ENCODE data around the gene RASSF5.

RASSF5 gene

DNA sequence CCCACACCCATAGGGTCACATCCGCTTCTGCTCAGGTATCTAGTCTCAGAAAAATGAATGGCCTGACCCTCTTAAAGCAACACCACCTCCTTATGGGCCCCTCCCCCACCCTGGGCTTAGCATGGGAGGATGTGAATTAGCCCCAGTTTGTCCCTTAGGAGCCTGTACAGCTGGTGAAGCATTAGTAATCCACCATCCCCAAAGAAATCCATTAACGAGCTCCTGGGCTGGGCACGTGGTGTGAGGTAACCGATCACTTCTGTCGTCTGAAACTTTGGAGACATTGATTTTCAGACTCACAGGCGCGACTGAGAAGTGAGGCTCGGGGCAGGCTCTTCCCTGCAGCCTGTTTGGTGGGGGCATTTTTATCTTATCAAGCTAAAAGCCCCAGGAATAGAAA is 10.5 kb downstream of the RASSF5 start:
- no peak for DNase-seq (ENCODE audit: low read depth)

DNA sequence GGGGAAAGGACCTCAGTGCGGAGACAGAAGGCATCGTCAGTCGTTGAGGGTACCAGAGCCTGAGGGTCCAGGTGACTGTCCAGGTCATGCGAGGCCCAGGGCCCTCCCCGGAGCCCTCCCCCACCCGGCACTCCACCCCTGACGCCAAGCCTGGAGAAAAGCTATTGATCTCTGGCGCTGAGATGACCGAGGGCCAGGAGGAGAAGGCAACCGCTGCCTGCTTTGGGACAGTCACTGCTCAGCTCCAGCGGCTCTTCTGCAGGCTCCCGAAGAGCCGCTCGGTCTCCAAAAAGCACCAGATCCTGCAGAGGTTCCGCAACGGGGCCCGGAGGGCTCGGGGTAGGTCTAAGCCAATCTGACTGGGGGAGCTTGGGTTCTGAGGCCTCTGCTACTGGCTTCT is 10.9 kb downstream of the RASSF5 start:
- no peak for DNase-seq (ENCODE audit: low read depth)

GRCh38 chr1:206518743-206519142 is 11.4 kb downstream of the RASSF5 start:
- no peak for DNase-seq (ENCODE audit: low read depth)

- DNase-seq (ENCODE audit: low read depth), result no peak
Measured at GRCh38 chr1:206521127-206521526, 13.8 kb downstream of the RASSF5 start.

- DNase-seq (ENCODE audit: low read depth), result no peak
Measured at GRCh38 chr1:206521694-206522402, 14.5 kb downstream of the RASSF5 start.

DNA sequence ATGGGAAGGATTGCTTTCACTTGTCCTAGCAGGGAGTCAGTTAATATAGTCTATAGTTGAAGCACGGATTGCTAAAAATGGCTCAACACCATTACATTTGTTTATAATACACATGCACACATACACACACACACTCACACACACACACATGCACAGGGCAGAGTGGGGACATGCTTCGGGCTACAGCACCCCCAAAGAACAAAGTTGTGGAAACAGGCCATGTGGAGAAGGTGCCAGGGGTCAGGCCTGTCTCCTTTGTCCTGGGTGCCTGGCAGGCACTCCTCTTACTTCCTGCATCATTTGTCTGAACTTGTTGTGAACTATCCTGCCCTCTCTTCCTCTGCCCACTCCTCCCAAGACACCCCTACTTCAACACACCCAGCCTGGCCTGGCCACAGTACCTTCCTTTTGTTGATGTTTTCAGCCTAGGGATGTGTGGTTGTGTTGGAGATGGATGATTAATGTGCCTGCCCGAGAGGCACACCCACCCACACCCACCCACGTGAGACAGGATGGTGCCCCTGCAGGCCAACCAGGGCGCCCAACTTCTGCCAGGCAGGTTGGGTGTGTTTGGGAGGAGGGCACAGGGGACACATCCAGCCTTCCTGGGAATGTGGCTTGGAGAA is 17.5 kb downstream of the RASSF5 start:
- no peak for DNase-seq (ENCODE audit: low read depth)

DNA sequence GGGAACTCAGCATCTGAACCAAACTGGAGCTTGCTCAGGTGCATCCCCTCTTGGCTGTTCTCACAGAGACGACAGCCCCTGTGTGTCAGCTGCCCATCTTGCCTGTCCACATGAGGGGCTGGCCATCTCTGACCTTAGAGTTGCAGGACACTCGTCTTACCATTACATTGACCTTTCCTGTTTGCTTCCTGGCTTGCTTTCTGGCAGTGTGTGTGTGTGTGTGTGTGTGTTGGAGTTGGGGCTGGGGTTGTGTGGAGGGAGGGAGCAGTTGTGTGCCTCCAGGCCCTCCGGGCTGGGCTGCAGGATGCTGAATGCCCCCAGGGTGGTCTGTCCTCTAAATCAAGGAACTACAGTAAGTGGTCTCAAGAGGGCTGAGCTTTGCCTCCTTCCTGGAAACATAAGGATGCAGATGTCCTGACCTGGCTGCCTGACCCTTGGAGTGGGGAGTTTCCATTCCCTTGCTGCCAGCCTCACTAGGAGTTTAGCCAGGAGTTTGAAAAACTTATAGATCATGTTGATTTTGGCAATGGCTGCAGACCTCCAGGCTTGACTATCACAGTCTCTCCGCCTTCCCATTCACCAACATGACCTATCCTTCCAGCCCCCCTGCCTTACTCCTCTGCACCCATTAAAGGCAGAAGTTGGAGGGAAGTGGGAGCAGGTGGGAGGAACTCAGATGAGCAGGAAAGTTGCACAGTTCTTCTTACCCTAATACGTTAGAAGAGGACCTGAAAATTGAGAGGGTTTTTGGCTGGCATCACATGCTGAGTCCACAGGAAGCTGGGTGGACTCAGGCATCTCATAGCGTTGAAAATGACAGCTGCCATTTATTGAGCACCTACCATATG is 19.0 kb downstream of the RASSF5 start:
- no peak for DNase-seq (ENCODE audit: low read depth)

DNA sequence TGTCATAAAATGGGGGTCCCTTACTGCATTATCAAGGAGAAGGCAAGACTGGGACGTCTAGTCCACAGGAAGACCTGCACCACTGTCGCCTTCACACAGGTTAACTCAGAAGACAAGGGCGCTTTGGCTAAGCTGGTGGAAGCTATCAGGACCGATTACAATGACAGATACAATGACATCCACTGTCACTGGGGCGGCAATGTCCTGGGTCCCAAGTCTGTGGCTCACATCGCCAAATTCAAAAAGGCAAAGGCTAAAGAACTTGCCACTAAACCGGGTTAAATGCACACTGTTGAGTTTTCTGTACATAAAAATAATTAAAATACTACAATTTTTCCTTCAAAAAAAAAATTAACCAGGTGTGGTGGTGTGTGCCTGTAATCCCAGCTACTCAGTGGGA is 22.1 kb downstream of the RASSF5 start:
- DNase-seq (ENCODE audit: low read depth), result no peak

DNA sequence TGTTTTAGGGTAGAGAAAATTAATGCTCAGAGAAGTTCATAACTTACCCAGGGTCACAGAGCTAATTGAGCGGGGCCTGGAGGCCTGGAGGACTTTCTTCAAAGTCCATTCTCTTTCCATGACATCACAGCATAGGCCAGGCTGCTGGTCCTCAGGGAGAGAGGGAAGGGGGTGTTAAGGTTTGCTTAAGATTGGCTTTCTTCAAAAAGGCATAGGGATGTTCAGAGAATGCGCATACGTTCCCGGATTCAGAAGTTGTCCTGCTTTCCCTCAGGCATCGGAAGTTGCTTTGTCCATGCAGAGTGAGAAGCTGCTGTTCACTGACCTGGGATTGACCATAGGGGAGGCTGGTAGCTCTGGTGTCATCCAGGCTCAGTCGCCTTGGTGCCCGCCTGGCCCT is 25.0 kb downstream of the RASSF5 start:
- no peak for DNase-seq (ENCODE audit: low read depth)

- no peak for DNase-seq (ENCODE audit: low read depth)
Measured at GRCh38 chr1:206534552-206534951, 27.2 kb downstream of the RASSF5 start.

DNA sequence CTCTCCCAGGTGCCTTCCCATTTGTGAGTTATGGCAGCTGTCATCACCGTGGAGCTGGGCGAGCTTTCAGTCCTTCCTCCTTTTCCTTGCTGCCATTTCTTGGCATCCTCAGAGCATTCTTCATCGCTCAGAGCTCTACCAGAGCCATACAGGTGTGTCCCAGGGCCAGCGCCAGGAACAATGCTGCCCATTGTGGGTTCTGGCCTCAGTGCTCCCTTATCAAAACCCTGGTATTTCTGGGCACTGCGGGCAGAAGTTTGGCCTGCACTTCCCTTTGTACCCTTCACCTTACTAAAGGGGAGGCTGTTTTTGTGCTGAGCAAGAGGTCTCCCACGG is 28.5 kb downstream of the RASSF5 start:
- DNase-seq (ENCODE audit: low read depth), result no peak

GRCh38 chr1:206537141-206537540 is 29.8 kb downstream of the RASSF5 start:
- DNase-seq (ENCODE audit: low read depth), result peak; percentile 47

GRCh38 chr1:206538086-206538770 is 30.9 kb downstream of the RASSF5 start:
- no peak for DNase-seq (ENCODE audit: low read depth)

- DNase-seq (ENCODE audit: low read depth), result no peak
Measured at GRCh38 chr1:206538901-206539640, 31.7 kb downstream of the RASSF5 start.

DNA sequence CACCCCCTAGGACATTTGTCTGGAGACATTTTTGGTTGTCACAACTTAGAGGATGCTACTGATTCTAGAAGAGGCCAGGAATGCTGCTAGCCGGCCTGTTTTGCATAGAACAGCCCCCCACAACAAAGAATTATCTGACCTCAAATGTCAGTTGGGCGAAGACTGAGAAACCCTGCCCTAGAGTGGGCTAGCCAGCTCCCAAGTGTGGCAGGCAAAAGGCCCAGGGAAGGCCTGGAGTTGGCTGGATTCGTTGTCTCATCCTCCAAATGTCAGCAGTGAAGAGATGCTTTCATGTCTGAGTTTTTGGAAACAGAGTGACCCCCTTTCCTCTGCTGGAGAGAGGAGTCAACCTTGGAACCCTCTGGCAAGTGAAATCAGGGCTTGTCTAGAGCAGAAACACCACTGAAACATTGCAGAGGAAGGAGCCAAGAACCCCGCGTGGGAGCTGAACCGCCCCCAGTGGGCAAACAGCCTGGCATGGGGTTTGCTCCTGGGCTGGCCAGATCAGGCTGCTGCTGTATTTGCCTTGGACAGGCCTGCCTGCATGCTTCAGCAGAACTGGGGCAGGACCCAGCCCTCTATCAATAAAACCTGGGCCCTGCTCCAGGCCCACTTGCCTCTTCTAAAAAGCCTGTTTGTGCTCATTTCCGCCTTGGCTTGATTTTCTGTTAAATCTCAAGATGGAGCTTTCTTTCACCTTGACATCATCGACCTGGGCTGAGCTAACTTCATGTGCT is 32.9 kb downstream of the RASSF5 start:
- no peak for DNase-seq (ENCODE audit: low read depth)

GRCh38 chr1:206541236-206541833 is 34.0 kb downstream of the RASSF5 start:
- DNase-seq (ENCODE audit: low read depth), result no peak

DNA sequence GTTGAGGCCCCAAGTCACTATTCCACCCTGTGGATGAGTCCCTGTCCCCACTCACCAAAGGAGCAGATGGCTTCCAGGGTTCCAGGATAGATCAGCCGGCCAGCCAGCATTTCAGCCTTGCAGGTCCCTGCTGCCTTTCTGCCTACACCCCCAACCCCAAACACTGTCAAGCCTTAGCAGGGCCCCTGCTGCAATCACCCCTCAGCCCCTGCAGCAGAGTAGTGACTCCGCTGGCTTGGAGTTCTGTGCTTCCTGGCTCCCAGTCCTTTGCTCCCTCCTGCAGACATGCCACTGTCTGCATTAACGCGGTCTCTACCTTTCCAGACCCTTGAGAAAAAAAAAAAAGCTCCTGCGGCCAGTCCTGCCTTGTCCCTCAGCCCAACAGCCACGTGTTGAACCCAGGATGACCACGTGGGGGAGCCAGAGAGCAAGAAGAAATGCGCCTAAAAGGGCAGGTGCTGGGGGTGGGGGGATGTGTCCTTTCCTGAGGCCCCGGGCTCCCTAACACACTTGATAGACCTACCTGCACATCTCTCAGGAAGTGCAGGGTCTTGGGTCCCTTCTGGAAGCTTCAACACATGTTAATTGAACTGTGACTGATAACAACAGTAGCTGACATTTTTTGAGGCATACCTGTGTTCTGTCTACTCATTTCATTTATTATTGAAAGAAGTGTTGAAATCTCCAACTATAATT is 37.4 kb downstream of the RASSF5 start:
- peak; percentile 63 for DNase-seq (ENCODE audit: low read depth)

- DNase-seq (ENCODE audit: low read depth), result no peak
Measured at GRCh38 chr1:206545351-206545750, 38.0 kb downstream of the RASSF5 start.

- DNase-seq (ENCODE audit: low read depth), result no peak
Measured at GRCh38 chr1:206547104-206547503, 39.8 kb downstream of the RASSF5 start.

- DNase-seq (ENCODE audit: low read depth), result no peak
Measured at GRCh38 chr1:206550446-206550845, 43.1 kb downstream of the RASSF5 start.
